ENCODE results near the gene GAPVD1. TPM values are rescaled to one million over a fixed set of nuclear protein-coding genes. Genes with fewer than 3 reads are reported as not detected.

GAPVD1 gene
- total and polyA plus RNA-seq, 2 of the 8 experiments (the other 6 are each of a cell fraction or from before 2014, with no cell fraction given) = 5.5 to 40.5 TPM

DNA sequence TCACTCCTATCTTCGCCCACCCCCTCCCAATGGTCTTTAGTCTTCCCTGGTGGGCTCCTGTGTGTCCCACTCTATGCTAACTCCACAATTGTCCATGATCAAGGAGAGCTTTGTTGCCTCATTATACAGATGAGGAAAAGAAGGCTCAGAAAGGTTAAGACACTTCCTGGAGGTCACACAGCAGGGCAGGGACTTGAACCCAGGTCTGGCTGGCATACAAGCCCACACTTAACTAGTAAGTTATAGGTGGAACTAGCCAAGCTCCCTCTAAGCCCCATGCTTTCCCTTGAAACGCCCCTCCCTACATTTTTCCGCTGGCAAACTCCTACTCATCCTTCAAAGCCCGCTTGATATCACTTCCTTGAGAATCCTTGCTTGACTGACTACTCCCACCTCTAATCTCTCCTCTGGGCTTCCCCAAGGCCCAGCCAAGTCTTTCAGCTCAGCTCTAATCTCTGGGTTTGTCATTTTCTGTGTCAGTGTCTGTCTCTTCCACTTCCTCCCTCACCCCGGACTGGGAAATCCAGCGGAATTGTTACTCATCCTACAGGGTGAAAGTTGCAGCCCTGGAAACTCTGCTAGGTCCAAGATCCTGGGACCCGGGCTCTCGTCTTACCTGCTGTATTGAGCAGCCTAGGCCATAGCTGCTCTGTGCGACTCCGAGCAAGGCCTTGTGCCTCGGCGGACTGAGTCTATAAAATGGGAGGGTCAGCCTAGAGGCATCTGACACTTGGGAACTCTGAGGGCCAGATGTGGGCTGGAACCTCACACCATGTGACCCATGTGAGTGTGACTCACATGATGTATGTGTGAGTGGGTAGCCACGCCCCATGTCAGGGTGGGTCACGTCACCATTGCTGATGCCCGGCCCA, 144.5 kb downstream of the GAPVD1 start:
- H3K4me1 ChIP-seq (replicated peaks in 1 of 4; ENCODE audit: control insufficient read depth in 3 of 4, insufficient read depth in 4 of 4, low read length in 3 of 4) = peaks cover 0 to 2% (median 0%) of the 10 kb centered on the region in 4 experiments; a peak in 3 of 7 replicates
- no peaks in the 10 kb centered on the region for H3K79me2 ChIP-seq (ENCODE audit: control insufficient read depth in 1 of 2, insufficient read depth in 2 of 2, low read length in 2 of 2)
- CTCF ChIA-PET (ENCODE audit: partially characterized antibody) = interaction anchor here (1.6 to 3.9 kb wide), 4 partner anchors 21 to 646 kb away, joined by 3 to 14 read pairs (median 8); no protein-coding TSS in a partner anchor
- POLR2A ChIA-PET (ENCODE audit: partially characterized antibody) = no interaction called here
- peaks cover 11% of the 10 kb centered on the region; the same call in 1 of the 2 replicates for H3K23me2 ChIP-seq (ENCODE audit: low read depth, low read length)
- no peak overlapping the region for H4K91ac ChIP-seq (replicated peaks; ENCODE audit: insufficient read length, low read length)
- no peak overlapping the region for H3K4ac ChIP-seq (replicated peaks; ENCODE audit: insufficient read length, low read depth, low read length)
- H3K4me3 ChIP-seq (ENCODE audit: extremely low read depth in 1 of 4, insufficient read depth in 2 of 4, low read depth in 3 of 4, low read length in 4 of 4) = no peak overlapping the region
- no peak overlapping the region for H3K23ac ChIP-seq (ENCODE audit: insufficient read length)
- H3K9me3 ChIP-seq (ENCODE audit: insufficient read depth in 2 of 2, low read depth in 1 of 2, low read length in 1 of 2) = no peaks in the 10 kb centered on the region
- H4K5ac ChIP-seq (ENCODE audit: insufficient read length, low read depth, low read length) = no peak overlapping the region
- H3K9ac ChIP-seq (replicated peaks in 1 of 4; ENCODE audit: extremely low read depth in 1 of 4, low read depth in 3 of 4, low read length in 3 of 4) = no peak overlapping the region
- H4K20me1 ChIP-seq (replicated peaks in 1 of 2; ENCODE audit: control insufficient read depth in 1 of 2, insufficient read depth in 2 of 2, low read length in 2 of 2) = peaks cover 0 to 7% of the 10 kb centered on the region in 2 experiments
- H3K56ac ChIP-seq (replicated peaks; ENCODE audit: insufficient read length, low read depth, low read length) = no peak overlapping the region
- WGBS, 2 experiments (ENCODE audit: extremely low coverage in 1 of 2, insufficient coverage in 1 of 2, insufficient read length in 1 of 2, insufficient replicate concordance in 2 of 2, low coverage in 1 of 2, low lambda C conversion rate in 2 of 2, missing lambda C conversion rate in 1 of 2) = 94% methylated on average over 15 of the region's 15 CpGs; no CpG with 5 or more reads in 1 of the 2 experiments
- no peak overlapping the region for H2BK20ac ChIP-seq (ENCODE audit: low read length)
- no peak overlapping the region for H3K14ac ChIP-seq (ENCODE audit: insufficient read length)
- H3K36me3 ChIP-seq (ENCODE audit: control insufficient read depth in 2 of 4, insufficient read depth in 4 of 4, low read length in 3 of 4) = no peaks in the 10 kb centered on the region
- no peak overlapping the region; the same call in 1 of the 2 replicates for H4K8ac ChIP-seq (ENCODE audit: extremely low read depth, insufficient read depth, low read length)
- no peak overlapping the region for H2AK5ac ChIP-seq (ENCODE audit: low read depth, low read length)
- H3K4me2 ChIP-seq (ENCODE audit: insufficient read depth in 1 of 2, low read depth in 2 of 2, low read length in 2 of 2) = no peak overlapping the region
- no peak overlapping the region for H2BK120ac ChIP-seq (replicated peaks; ENCODE audit: low read depth, low read length)
- no peak overlapping the region for H2BK15ac ChIP-seq (ENCODE audit: low read length)
- no peak overlapping the region for H2BK5ac ChIP-seq (ENCODE audit: low read depth, low read length)
- TF ChIP-seq KDM1A (IDR thresholded peaks at IDR 0.05; ENCODE audit: borderline replicate concordance, low read length) (peak; percentile 86), PHF8 (conservative IDR thresholded peaks at IDR 0.05; ENCODE audit: low read depth, low read length) (no peak)
- H2AFZ ChIP-seq (ENCODE audit: low read length) = no peak overlapping the region
- no peak overlapping the region for H3K18ac ChIP-seq (ENCODE audit: extremely low read depth, low read length)
- FAIRE-seq = no peak
- no peaks in the 10 kb centered on the region for H3K79me1 ChIP-seq (ENCODE audit: low read depth, low read length)
- H3K27me3 ChIP-seq (replicated peaks in 1 of 4; ENCODE audit: control insufficient read depth in 3 of 4, extremely low read depth in 1 of 4, insufficient read depth in 3 of 4, low read length in 3 of 4) = peaks cover 0 to 13% (median 7%) of the 10 kb centered on the region in 4 experiments; a peak in 5 of 7 replicates
- no peak overlapping the region for H3K27ac ChIP-seq (ENCODE audit: low read depth, low read length)
- H2BK12ac ChIP-seq (ENCODE audit: low read depth, low read length) = no peak overlapping the region
- DNase-seq (ENCODE audit: low read depth in 1 of 2, low spot score in 2 of 2) = no peak
